Liver (tissue), 3 donors: Measurements from ENCODE around the gene RGS2.

Source experiments
- EGR1 ChIP-seq, 2 donors: IDR thresholded peaks; 2 replicates each; pipeline ENCODE4 v1.6.1; 2016 to 2018; ENCODE audit warnings: antibody characterized with exemption in 2 of 2, low read depth in 2 of 2
- TF ChIP-seq, protein P1 (sequence below): fragments of 150-350 bp; IDR thresholded peaks from 2 replicates; pipeline ENCODE4 v1.5.1; 2017; ENCODE audit warnings: improper control_type of control experiment, low read depth, low read length; ENCODE audit not compliant: missing input control
- donor health status: healthy.
- donor health status: healthy.

DNA sequence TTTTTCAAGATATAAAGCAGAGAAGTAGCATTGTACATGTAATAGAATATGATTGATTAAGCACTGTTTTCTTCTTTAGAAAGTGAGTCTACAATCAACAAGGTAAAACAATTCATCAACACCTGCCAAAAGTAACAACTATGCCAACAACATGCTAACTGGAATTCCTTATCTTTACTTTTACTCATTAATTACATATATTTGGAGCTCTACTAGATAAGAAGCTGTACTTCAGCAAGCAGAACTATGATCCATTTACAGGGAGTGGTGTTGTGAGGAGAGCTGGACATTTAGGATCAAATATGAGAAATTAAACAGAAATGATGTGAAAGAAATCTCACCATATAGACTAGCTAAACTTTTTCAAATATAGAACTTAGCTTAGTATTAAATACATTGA, 51.0 kb downstream of the RGS2 start:
- TF ChIP-seq, protein P1, sequence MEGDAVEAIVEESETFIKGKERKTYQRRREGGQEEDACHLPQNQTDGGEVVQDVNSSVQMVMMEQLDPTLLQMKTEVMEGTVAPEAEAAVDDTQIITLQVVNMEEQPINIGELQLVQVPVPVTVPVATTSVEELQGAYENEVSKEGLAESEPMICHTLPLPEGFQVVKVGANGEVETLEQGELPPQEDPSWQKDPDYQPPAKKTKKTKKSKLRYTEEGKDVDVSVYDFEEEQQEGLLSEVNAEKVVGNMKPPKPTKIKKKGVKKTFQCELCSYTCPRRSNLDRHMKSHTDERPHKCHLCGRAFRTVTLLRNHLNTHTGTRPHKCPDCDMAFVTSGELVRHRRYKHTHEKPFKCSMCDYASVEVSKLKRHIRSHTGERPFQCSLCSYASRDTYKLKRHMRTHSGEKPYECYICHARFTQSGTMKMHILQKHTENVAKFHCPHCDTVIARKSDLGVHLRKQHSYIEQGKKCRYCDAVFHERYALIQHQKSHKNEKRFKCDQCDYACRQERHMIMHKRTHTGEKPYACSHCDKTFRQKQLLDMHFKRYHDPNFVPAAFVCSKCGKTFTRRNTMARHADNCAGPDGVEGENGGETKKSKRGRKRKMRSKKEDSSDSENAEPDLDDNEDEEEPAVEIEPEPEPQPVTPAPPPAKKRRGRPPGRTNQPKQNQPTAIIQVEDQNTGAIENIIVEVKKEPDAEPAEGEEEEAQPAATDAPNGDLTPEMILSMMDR, result no peak
- TF ChIP-seq EGR1 (IDR thresholded peaks at IDR 0.05; ENCODE audit: low read depth in 2 of 2), result no peak
